NCI-H128 (cell line): Measurements from ENCODE around the gene RCOR1.
A peak's percentile ranks its signal among the peaks of the same experiment; 100 is the strongest.
"Not testable (repeated sequence)": the region's sequence is repeated elsewhere in the genome, so short reads cannot be mapped to it uniquely, and the experiment has no call there.

Experiments used
- DNase-seq: peaks from one replicate; lab custom pipeline; 2025; ENCODE audit not compliant: unreplicated experiment; lab: John Stamatoyannopoulos, UW

Gene RCOR1

GRCh38 chr14:102591372-102591943, 991 bp upstream of the RCOR1 start:
- DNase-seq, result no peak

GRCh38 chr14:102592763-102593060, 263 bp downstream of the RCOR1 start:
- no peak for DNase-seq

GRCh38 chr14:102593061-102593824, 794 bp downstream of the RCOR1 start:
- DNase-seq, result no peak

GRCh38 chr14:102593825-102594137, 1.3 kb downstream of the RCOR1 start:
- no peak for DNase-seq

- peak; percentile 29 for DNase-seq
Measured at GRCh38 chr14:102594514-102595175, 2.2 kb downstream of the RCOR1 start.

- DNase-seq, result no peak
Measured at GRCh38 chr14:102601378-102601925, 9.0 kb downstream of the RCOR1 start.

- no peak for DNase-seq
Measured at GRCh38 chr14:102602421-102603292, 10.2 kb downstream of the RCOR1 start.

- DNase-seq, result no peak
Measured at GRCh38 chr14:102603293-102603907, 11.0 kb downstream of the RCOR1 start.

GRCh38 chr14:102604183-102604582, 11.7 kb downstream of the RCOR1 start:
- DNase-seq, result no peak

GRCh38 chr14:102605029-102605428, 12.6 kb downstream of the RCOR1 start:
- DNase-seq, result no peak

GRCh38 chr14:102606296-102606695, 13.8 kb downstream of the RCOR1 start:
- DNase-seq, result no peak

- DNase-seq, result no peak
Measured at GRCh38 chr14:102608064-102608446, 15.6 kb downstream of the RCOR1 start.

GRCh38 chr14:102610968-102611811, 18.7 kb downstream of the RCOR1 start:
- DNase-seq, result no peak

GRCh38 chr14:102616318-102616717, 23.9 kb downstream of the RCOR1 start:
- no peak for DNase-seq

GRCh38 chr14:102616799-102617198, 24.4 kb downstream of the RCOR1 start:
- DNase-seq, result no peak

GRCh38 chr14:102619012-102619411, 26.6 kb downstream of the RCOR1 start:
- not testable (repeated sequence) for DNase-seq

- no peak for DNase-seq
Measured at GRCh38 chr14:102620413-102620812, 28.0 kb downstream of the RCOR1 start.

GRCh38 chr14:102622262-102622885, 29.9 kb downstream of the RCOR1 start:
- no peak for DNase-seq

GRCh38 chr14:102624666-102625065, 32.2 kb downstream of the RCOR1 start:
- no peak for DNase-seq
